HepG2 (cell line): Measurements from ENCODE around the gene NCR3LG1. TPM values are rescaled to one million over a fixed set of nuclear protein-coding genes. Genes with fewer than 3 reads are reported as not detected.

Experiments used
- CERS6 ChIP-seq: sonication (generic); formaldehyde crosslinking; IDR thresholded peaks from 2 replicates; pipeline ENCODE4 v1.5.0; 2020; ENCODE audit warnings: missing genetic modification reagents
- DMTF1 ChIP-seq: sonication (generic); formaldehyde crosslinking; IDR thresholded peaks from 2 replicates; pipeline ENCODE4 v1.4.0; 2020; ENCODE audit warnings: mild to moderate bottlenecking, missing genetic modification reagents
- EHMT2 ChIP-seq: fragments of 200-600 bp; sonication (generic); IDR thresholded peaks from 2 replicates; pipeline ENCODE4 v1.7.0; 2017; ENCODE audit warnings: antibody characterized with exemption, low read depth, low read length, borderline replicate concordance
- GABPA ChIP-seq, 2 experiments: IDR thresholded peaks; 2 replicates each; pipeline ENCODE4 v1.6.1; 2011 to 2016; ENCODE audit warnings: low read depth in 2 of 2, low read length in 1 of 2, missing biosample characterization in 1 of 2, missing genetic modification characterization in 1 of 2
- GMEB2 ChIP-seq: IDR thresholded peaks from 2 replicates; pipeline ENCODE4 v1.6.1; 2016; ENCODE audit warnings: missing biosample characterization, missing genetic modification reagents, low read depth
- KDM5A ChIP-seq: fragments of 200-600 bp; sonication (generic); IDR thresholded peaks from 2 replicates; pipeline ENCODE4 v1.7.0; 2018; ENCODE audit warnings: antibody characterized with exemption, mild to moderate bottlenecking, low read length, borderline replicate concordance
- MXD3 ChIP-seq: IDR thresholded peaks from 2 replicates; pipeline ENCODE4 v1.6.1; 2016; ENCODE audit warnings: mild to moderate bottlenecking, missing biosample characterization, missing genetic modification reagents
- NCOA5 ChIP-seq: sonication (generic); formaldehyde crosslinking; IDR thresholded peaks from 2 replicates; pipeline ENCODE4 v1.4.0; 2020; ENCODE audit warnings: missing genetic modification reagents
- PRDM15 ChIP-seq: sonication (generic); formaldehyde crosslinking; IDR thresholded peaks from 2 replicates; pipeline ENCODE4 v1.4.0; 2020; ENCODE audit warnings: missing genetic modification reagents
- RFX1 ChIP-seq: fragments of 450-650 bp; IDR thresholded peaks from 2 replicates; pipeline ENCODE4 v1.6.1; 2017
- TCF7 ChIP-seq: sonication (generic); IDR thresholded peaks from 2 replicates; pipeline ENCODE4 v1.6.1; 2016; ENCODE audit warnings: antibody characterized with exemption, low read depth
- TFE3 ChIP-seq: IDR thresholded peaks from 2 replicates; pipeline ENCODE4 v1.6.1; 2016
- ZHX1 ChIP-seq: sonication (generic); formaldehyde crosslinking; IDR thresholded peaks from 2 replicates; pipeline ENCODE4 v1.8.1; 2022; ENCODE audit warnings: low read depth, mild to moderate bottlenecking, missing genetic modification reagents
- ZNF33B ChIP-seq: sonication (generic); formaldehyde crosslinking; IDR thresholded peaks from 2 replicates; pipeline ENCODE4 v1.5.1; 2020; ENCODE audit warnings: mild to moderate bottlenecking, missing genetic modification reagents
- polyA plus RNA-seq, 8 experiments: library from polyadenylated mRNA; depleted of rRNA in 3 of 8; stranded (reverse) in 7 of 8; unstranded in 1 of 8; fragments of >200 nt; fragmentation: Illumina TruSeq in 4 of 8; extraction: Trizol in 4 of 8; gene quantifications; 2 replicates each; pipeline versions ENCODE4 v1.2.1 to v1.2.3, GENCODE V29; 2011 to 2016; ENCODE audit warnings: low read depth in 4 of 8, missing spikeins in 1 of 8, mixed read lengths in 1 of 8; ENCODE audit not compliant: insufficient read depth in 1 of 8
- total RNA-seq, 5 experiments: library from RNA; depleted of rRNA; stranded (reverse); fragments of >200 nt; fragmentation: Illumina TruSeq; extraction: Trizol; gene quantifications; 2 replicates each; pipeline ENCODE4 v1.2.3, GENCODE V29; 2016; ENCODE audit warnings: low read depth in 1 of 5

NCR3LG1 gene
- total and polyA plus RNA-seq, 2 of the 13 experiments (the other 11 are each of a cell fraction or from before 2014, with no cell fraction given): 16.1 to 25.1 TPM

- TF ChIP-seq CERS6 (CRISPR knock-in tag) (0 out of 2 replicates have a peak, but pooled peaks have one; percentile 53), TCF7 (no peak), GMEB2 (CRISPR knock-in tag) (no peak), DMTF1 (CRISPR knock-in tag) (no peak), ZHX1 (CRISPR knock-in tag) (peak; percentile 31; the same call in 1 of the 2 replicates), NCOA5 (no peak), KDM5A (no peak), MXD3 (CRISPR knock-in tag) (0 out of 2 replicates have a peak, but pooled peaks have one; percentile 64), TFE3 (CRISPR knock-in tag) (peak; percentile 94), GABPA (IDR thresholded peaks at IDR 0.05; ENCODE audit: low read depth, low read length) (no peak), GABPA (CRISPR knock-in tag; IDR thresholded peaks at IDR 0.05; ENCODE audit: low read depth) (no peak), PRDM15 (CRISPR knock-in tag) (peak; percentile 44; the same call in 1 of the 2 replicates), RFX1 (no peak), EHMT2 (no peak), ZNF33B (peak; percentile 50; the same call in 1 of the 2 replicates)
Measured at GRCh38 chr11:17351510-17352176, at the start of gene NCR3LG1 (continued).
